ENCODE measurements around the gene TBC1D5. TPM values are rescaled to one million over a fixed set of nuclear protein-coding genes. Genes with fewer than 3 reads are reported as not detected.

Gene TBC1D5
- total RNA-seq, 1 donor from 2014 or later = 48.1 TPM

DNA sequence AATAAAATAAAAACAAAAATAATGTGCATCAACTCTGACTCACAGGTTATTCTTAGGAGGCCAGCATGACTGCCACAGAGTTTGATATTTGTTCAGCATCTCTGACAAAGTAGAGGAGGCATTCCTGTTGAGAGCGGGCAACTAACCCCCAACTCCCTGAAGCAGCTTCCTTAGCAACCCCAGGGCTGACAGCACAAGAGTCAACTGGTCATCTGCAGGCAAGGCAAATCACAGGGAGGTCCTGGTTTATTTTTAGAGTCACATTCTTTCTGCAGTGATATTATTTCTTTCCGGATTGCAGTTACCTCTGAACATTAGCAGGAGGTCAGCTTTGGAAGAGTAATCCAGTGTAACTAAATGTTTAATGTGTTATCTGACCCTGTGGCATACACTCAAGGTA lies 584.7 kb downstream of the TBC1D5 start:
- H3K36me3 ChIP-seq = peaks cover 0 to 65% of the 10 kb centered on the region in 2 donors
- TF ChIP-seq POLR2AphosphoS5 (IDR thresholded peaks at IDR 0.05; ENCODE audit: insufficient read depth in 1 of 2, low read depth in 1 of 2) (no peak), POLR2A (IDR thresholded peaks at IDR 0.05) (no peak)
- TF ChIP-seq, protein P1, sequence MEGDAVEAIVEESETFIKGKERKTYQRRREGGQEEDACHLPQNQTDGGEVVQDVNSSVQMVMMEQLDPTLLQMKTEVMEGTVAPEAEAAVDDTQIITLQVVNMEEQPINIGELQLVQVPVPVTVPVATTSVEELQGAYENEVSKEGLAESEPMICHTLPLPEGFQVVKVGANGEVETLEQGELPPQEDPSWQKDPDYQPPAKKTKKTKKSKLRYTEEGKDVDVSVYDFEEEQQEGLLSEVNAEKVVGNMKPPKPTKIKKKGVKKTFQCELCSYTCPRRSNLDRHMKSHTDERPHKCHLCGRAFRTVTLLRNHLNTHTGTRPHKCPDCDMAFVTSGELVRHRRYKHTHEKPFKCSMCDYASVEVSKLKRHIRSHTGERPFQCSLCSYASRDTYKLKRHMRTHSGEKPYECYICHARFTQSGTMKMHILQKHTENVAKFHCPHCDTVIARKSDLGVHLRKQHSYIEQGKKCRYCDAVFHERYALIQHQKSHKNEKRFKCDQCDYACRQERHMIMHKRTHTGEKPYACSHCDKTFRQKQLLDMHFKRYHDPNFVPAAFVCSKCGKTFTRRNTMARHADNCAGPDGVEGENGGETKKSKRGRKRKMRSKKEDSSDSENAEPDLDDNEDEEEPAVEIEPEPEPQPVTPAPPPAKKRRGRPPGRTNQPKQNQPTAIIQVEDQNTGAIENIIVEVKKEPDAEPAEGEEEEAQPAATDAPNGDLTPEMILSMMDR (IDR thresholded peaks at IDR 0.05) = no peak
- H3K27ac ChIP-seq = no peak overlapping the region
- intact Hi-C loops (cut with DNase I) = no loop called here
- no peaks in the 10 kb centered on the region for H3K27me3 ChIP-seq
- no peaks in the 10 kb centered on the region for H3K9me3 ChIP-seq
- no peaks in the 10 kb centered on the region for H3K4me1 ChIP-seq
- DNase-seq (ENCODE audit: extremely low spot score in 2 of 2) = no peak
- H3K4me3 ChIP-seq = no peak overlapping the region

DNA sequence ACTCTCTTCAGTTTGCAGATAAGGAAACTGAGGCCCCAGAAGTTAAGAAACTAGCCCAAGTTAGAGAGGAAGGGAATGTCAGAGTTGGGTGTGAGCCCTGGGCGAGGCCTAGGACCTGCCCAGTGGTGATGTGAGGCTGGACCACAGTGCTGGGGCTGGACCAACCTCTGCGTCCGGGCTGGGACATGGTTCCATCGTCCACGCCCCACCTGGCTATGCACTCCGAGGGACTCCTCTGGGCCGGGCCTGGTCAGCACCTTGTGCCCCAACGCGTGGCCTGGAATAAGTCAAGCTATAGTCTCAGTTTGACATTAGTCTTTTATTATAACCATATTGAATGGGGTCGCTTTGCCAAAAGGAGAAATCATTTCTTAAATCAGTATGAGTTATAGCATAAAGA lies 585.6 kb downstream of the TBC1D5 start:
- intact Hi-C loops (cut with DNase I) = no loop called here
- H3K27me3 ChIP-seq = no peaks in the 10 kb centered on the region
- H3K9me3 ChIP-seq = no peaks in the 10 kb centered on the region
- no peak overlapping the region for H3K4me3 ChIP-seq
- no peak for TF ChIP-seq POLR2AphosphoS5 (IDR thresholded peaks at IDR 0.05; ENCODE audit: insufficient read depth in 1 of 2, low read depth in 1 of 2)
- TF ChIP-seq, protein P1 (IDR thresholded peaks at IDR 0.05) = no peak
- TF ChIP-seq POLR2A (IDR thresholded peaks at IDR 0.05) = no peak
- peaks cover 0 to 57% of the 10 kb centered on the region in 2 donors for H3K36me3 ChIP-seq
- H3K27ac ChIP-seq = no peak overlapping the region
- H3K4me1 ChIP-seq = no peaks in the 10 kb centered on the region
- no peak for DNase-seq (ENCODE audit: extremely low spot score in 2 of 2)

DNA sequence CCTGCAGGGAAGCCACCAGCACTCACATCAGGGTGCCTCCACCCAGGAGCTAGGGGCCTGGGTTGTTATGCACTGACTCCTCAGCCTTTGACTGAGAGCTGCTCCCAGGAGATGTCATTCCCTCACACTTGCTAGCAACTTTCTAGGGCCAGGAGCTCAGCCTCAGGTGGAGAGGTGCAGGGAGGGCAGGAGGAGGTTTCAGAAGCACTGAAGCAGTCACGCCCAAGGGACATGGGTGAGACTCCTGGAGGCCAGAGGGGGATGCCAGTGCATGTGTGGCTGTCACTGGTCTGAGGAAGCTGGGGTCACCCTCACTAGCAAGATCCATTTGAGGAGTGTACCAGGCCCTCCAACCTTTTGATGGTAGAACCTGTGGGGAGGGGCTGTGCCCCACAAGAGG lies 586.5 kb downstream of the TBC1D5 start:
- H3K4me1 ChIP-seq = no peaks in the 10 kb centered on the region
- DNase-seq (ENCODE audit: extremely low spot score in 2 of 2) = no peak
- H3K9me3 ChIP-seq = no peaks in the 10 kb centered on the region
- intact Hi-C loops (cut with DNase I) = no loop called here
- peaks cover 0 to 54% of the 10 kb centered on the region in 2 donors for H3K36me3 ChIP-seq
- TF ChIP-seq, protein P1 (IDR thresholded peaks at IDR 0.05) = no peak
- no peak for TF ChIP-seq POLR2AphosphoS5 (IDR thresholded peaks at IDR 0.05; ENCODE audit: insufficient read depth in 1 of 2, low read depth in 1 of 2)
- H3K4me3 ChIP-seq = no peak overlapping the region
- no peaks in the 10 kb centered on the region for H3K27me3 ChIP-seq
- no peak overlapping the region for H3K27ac ChIP-seq

DNA sequence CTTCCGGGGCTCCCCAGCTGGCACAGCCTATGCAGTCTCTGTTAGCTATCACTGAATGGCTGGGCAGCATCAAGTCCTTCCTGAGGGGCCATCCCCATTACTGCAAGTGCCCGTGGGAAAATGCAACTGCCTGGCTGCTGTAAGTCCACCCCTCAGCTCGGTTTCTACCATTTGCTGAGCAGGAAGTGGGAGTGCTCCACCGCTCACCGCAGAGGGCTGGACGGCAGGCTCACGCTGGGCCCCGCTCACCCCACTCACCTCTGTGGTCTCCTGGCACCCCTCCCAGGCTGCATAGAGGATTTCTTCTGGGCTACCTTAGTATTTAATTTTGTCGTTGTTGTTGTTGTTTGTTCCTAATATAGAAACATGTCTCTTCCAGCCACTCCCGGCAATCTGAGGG lies 587.5 kb downstream of the TBC1D5 start:
- no peak overlapping the region for H3K4me3 ChIP-seq
- no peak overlapping the region for H3K27ac ChIP-seq
- peaks cover 0 to 54% of the 10 kb centered on the region in 2 donors for H3K36me3 ChIP-seq
- intact Hi-C loops (cut with DNase I) = no loop called here
- TF ChIP-seq POLR2A (IDR thresholded peaks at IDR 0.05) = no peak
- TF ChIP-seq, protein P1 (IDR thresholded peaks at IDR 0.05) = no peak
- H3K27me3 ChIP-seq = no peaks in the 10 kb centered on the region
- H3K9me3 ChIP-seq = no peaks in the 10 kb centered on the region
- no peaks in the 10 kb centered on the region for H3K4me1 ChIP-seq
- no peak for DNase-seq (ENCODE audit: extremely low spot score in 2 of 2)

DNA sequence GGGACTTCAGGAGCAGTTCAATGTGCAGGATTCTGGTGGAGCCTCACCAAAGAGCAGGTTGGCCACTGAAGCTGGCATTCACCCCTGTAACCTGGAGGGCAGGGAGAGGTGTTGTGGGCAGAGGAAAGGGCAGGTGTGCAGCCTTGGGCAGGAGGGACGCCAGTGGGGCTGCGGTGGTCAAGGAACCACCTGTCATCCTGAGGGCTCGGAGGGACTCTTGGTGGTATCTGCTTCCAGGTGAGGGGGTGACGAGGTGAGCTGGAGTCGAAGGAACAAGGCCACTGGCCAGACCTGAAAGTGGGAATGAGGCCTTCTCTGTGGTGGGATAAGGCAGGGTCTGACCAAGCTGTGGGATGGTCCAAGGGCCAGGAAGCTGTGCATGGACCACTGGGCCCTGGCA lies 588.2 kb downstream of the TBC1D5 start:
- H3K9me3 ChIP-seq = no peaks in the 10 kb centered on the region
- intact Hi-C loops (cut with DNase I) = no loop called here
- H3K4me3 ChIP-seq = no peak overlapping the region
- no peak overlapping the region for H3K27ac ChIP-seq
- H3K36me3 ChIP-seq = peaks cover 0 to 49% of the 10 kb centered on the region in 2 donors
- no peaks in the 10 kb centered on the region for H3K4me1 ChIP-seq
- no peak for DNase-seq (ENCODE audit: extremely low spot score in 2 of 2)
- H3K27me3 ChIP-seq = no peaks in the 10 kb centered on the region
- TF ChIP-seq POLR2A (IDR thresholded peaks at IDR 0.05) (no peak), POLR2AphosphoS5 (IDR thresholded peaks at IDR 0.05; ENCODE audit: insufficient read depth in 1 of 2, low read depth in 1 of 2) (no peak)
- TF ChIP-seq, protein P1 (IDR thresholded peaks at IDR 0.05) = no peak

All from vagina (tissue), 2 donors.